ENCODE measurements around the gene L3MBTL4.

The L3MBTL4 gene

DNA sequence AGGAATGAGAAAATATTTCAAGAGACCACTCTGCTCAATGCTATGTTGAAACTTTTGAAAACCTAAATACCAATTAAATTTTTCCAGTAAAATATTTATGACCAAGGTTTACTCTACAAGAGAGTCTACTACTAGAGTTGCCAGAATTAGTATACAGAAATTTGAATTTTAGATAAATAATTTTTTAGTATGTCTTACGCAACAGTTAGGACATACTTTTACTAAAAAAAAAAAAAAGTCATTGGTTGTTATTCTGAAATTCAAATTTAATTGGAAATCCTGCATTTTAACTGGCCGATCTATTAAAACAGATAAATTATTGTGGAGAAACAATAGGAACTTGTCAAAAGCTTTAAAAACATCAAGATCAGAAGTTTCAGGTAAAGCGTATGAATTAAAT lies 470.3 kb downstream of the L3MBTL4 start:
- DNase-seq (ENCODE audit: insufficient read length, low spot score) = no peak
- no peak for FAIRE-seq

DNA sequence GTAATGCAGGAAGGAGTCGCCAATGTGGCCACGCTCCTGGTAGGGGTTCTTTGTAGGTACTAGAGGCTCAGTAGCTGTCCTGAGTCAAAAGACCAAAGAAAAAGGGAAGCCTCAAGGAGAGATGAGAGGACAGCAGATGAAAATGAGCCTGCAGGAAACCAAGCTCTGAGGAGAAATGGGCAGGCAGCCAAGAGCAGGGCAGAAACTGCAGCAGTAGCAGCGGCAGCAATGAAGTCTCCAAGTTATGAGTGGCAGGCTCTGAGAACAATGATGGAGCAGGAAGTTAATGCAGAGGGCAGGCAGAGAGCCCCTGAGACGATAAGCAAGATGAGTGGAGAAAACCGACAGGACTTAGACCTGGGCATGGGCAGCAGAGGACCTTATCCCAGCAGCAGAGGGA lies 471.2 kb downstream of the L3MBTL4 start:
- FAIRE-seq (no peak), DNase-seq (ENCODE audit: insufficient read length, low spot score) (no peak)

DNA sequence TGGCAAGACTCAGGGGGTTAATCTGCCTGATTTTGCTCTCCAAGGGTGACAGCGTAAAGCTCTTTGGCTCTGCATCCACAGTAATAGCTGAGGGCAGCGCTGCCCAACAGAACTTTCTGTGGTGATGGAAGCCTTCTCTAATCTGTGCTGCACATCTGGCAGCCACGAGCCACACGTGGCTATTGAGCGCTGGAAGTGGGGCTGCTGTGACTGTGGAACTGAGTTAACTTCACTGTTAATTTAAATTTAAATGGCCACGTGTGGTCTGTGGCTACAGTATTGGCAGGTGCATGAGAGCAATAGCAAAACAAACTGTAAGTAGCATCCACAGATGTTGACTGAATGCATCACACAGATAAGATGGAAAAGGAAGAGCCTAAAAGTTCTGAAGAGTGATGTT lies 472.1 kb downstream of the L3MBTL4 start:
- FAIRE-seq (no peak), DNase-seq (ENCODE audit: insufficient read length, low spot score) (no peak)

DNA sequence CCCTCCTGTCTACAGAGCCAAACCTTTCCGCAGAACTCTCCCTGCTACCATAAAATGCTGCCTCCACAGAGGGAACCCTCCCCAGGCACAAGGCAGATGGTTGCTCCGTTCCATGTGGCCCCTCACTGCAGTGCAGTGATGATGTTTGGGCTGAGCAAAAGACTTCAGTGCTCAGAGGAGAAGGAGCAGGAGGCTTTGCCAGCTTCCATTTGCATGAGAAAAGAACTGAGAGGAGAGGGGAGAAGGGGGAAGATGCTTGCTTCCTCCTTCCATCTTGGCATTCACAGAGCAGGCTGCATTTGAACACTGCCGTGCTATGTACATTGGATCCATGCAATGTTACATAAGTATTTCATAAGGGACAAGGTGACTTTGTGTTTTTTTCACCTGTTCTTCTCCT lies 472.8 kb downstream of the L3MBTL4 start:
- FAIRE-seq = no peak

DNA sequence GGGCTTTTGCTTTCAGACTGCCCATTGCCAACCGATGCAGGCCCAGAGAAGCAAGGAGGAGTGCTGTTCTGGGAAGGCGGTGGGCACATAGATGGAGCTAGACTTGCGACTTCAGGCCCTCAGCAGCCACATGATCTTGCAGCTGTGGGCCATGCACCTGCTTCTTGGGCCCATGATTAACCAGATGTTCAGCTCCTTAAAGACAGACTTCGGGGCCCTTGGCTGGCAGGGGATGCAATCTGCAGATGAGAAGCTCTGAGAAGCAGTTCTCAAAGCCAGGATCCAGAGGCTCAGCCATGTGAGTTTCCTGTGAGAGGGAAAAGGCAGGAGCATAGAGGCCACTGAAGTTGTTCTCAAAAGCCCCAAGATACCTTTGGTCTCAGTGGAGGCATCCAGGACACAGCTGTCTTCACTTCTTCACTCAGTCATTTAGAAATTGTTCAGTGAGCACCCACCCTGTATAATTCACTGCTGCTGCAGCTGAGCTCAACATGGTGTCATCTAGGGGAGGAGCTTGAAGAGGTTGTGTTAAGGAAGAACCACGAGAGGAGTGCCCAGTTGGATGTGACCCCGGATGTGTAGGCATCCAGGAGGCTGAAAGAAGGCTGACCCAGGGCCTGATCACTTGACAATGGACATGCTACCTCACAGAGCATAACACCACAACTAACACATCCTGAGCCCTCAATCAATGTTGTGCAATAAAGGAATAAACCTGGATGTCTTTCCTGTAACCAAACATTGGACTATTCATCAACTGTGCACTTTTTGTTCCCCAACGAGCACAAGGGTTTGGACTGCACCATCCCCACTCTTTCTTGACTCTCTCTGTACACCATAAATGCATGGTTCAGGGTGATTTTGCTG lies 474.7 kb downstream of the L3MBTL4 start:
- DNase-seq (ENCODE audit: insufficient read length, low spot score) = no peak
- no peak for FAIRE-seq

More for the DNA sequence above, 472.8 kb downstream of the L3MBTL4 start:
- no peak for DNase-seq (ENCODE audit: insufficient read length, low spot score)

DNA sequence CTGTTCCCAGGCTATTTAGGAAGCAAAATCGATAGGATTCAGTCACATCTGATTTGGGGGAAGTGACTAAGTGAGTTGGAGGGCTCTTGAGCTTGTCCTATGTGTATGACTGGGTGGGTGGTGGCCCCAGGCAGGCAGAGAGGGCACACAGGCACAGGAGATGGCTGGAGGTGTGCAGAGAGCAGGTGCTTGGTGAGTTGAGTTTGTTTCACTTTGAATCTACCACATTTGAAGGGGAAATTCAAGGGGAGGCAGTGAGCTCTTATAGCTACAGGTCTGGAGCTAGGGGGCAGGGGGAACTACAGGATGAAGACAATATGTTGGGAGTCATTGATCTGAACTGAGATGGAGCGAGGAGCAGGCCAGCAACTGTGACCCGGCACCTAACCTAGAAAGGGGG lies 476.9 kb downstream of the L3MBTL4 start:
- FAIRE-seq (no peak), DNase-seq (ENCODE audit: insufficient read length, low spot score) (no peak)

DNA sequence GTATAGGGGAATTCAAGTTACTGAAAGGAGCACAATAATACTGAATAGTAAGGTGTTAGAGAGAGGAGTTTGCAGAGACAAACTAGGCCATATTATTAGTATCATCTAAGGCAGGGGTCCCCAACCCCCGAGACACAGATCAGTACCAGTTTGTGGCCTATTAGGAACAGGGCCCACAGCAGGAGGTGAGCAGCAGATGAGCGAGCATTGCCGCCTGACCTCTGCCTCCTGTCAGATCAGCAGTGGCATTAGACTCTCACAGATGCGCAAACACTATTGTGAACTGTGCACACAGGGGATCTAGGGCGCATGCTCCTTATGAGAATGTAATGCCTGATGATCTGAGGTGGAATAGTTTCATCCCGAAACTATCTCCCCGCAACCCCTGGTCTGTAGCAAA lies 477.6 kb downstream of the L3MBTL4 start:
- DNase-seq (ENCODE audit: insufficient read length, low spot score) = no peak
- FAIRE-seq = no peak

DNA sequence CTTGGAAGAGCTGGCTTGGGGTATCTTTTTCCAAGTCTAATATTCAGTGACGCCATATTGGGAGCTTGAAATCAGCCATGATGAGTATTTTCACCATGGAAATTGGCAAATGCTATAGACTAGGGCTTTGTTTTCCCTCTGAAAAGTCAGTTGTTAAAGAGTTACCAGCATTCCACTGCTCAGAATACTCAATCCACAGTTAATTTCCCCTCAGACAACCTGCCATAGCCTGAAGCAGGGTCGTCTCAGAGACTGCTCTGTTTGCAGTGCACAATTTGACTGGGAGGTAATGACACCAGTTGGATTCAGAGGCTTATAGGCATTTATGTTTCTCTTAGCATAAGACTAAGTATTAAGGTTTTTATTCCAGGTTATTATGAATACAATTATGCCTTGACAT lies 483.9 kb downstream of the L3MBTL4 start:
- no peak for DNase-seq (ENCODE audit: insufficient read length, low spot score)
- FAIRE-seq = no peak

DNA sequence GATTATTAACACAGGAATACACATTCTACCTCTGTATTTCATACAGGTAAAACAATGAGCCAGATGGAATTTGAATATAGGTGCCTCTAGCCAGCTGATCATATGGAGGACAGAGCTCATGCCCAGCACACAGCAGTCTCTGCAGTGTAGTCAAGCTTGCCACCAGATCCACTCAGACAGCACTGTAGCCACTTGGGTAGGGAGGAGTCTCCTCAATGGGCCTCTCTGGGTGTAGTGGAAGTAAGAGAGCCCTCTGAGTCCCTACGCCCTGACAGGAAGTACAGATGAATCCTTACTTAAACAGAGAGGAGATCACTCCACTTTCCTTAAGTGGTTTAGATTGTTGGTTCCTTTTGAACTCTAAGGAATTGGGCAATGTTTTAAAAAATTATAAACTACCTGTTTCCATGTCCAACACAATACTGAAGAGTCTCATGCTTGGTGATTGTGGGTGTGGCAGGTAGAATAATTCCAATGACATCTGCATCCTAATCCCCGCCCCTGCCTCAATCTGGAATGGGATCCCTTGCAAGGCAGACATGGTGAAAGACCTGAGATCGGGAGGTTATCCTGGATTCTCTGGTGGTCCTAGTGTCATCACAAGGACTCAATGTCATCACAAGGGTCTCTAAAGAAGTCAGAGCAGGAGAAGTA lies 496.4 kb downstream of the L3MBTL4 start:
- DNase-seq (ENCODE audit: insufficient read length, low spot score) (no peak), FAIRE-seq (no peak)

DNA sequence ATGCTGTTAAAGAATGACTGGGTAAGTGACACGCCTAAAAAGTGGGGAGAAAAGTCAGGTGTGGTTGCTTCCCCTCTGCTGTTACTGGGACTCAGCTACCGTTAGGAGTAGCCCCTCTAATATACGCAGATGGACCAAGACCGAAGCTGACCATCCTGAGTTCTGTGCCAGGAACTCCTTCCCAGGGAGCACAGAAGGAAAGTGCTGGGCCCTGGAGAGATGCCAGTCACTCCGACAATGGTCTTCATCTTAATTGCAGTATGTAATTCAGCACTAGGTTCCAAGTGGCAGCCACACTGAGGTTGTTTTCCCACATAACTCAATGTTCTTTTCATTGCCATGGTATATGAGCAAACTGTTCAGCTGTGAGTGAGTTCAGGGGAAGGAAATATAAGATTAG lies 499.8 kb downstream of the L3MBTL4 start:
- FAIRE-seq = no peak
- no peak for DNase-seq (ENCODE audit: insufficient read length, low spot score)

DNA sequence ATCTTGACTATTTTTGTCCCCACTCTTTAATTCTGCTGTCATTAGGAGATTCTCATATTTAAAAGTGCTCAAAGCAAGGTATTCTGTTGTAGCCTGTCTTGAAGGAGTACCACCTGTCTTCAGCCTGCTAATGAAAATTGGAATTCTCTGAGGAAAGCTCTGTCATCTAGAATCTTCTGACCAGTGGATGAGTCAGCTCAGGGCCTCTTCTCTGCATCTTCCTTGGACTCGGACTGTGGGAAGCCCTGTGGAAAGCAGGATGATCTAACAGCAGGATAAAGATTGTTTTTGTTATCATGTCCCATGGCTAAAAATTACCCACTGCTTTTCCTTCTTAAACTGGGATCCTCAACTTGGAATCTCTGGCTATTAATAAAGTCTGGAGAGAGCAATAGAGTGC lies 500.7 kb downstream of the L3MBTL4 start:
- no peak for DNase-seq (ENCODE audit: insufficient read length, low spot score)
- no peak for FAIRE-seq

DNA sequence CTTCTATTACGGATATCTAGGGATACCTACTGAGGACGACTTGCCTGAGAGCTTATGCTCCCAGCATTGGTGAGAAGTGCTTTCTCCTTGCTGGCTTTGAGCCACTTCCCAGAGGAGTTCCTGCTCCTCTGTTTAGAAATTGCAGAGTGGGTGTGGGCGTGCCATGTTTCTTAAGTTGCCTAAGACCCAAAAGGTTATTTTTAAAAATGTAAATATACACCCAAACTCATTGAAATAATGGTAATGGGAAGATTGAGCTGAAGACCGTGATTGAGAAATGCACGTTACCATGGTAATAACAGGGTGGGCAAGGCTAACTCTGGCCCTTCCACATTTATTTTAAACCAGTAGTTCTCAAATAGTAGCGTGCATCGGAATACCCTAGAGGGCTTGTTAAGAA lies 502.1 kb downstream of the L3MBTL4 start:
- DNase-seq (ENCODE audit: insufficient read length, low spot score) = no peak
- no peak for FAIRE-seq

DNA sequence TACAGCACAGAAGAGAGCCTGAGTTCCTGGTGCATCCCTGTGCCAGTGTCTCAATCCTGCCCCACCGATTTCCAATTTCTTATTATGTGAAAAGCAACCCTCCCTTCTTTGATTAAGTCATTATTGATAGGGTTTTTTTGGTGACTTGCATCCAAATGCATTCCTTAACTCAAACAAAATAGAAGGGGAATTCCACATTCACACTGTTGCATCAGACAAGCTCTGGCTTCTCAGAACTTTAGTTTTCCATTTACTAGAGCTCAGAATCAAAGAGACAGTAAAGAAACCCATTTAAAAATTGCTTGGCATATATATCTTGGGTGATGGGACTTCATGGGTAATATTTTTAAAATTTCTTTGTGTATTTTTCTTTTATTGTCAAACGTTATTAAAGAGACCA lies 505.6 kb downstream of the L3MBTL4 start:
- DNase-seq (ENCODE audit: insufficient read length, low spot score) = no peak
- FAIRE-seq = no peak
